HG03571 (cell line): Measurements from ENCODE around the gene TOMM34.

Experiments used
- ATAC-seq: cut with Tn5 transposase; IDR thresholded peaks from one replicate; pipeline ENCODE4 v1.9.1; 2021; ENCODE audit not compliant: unreplicated experiment

The TOMM34 gene

DNA sequence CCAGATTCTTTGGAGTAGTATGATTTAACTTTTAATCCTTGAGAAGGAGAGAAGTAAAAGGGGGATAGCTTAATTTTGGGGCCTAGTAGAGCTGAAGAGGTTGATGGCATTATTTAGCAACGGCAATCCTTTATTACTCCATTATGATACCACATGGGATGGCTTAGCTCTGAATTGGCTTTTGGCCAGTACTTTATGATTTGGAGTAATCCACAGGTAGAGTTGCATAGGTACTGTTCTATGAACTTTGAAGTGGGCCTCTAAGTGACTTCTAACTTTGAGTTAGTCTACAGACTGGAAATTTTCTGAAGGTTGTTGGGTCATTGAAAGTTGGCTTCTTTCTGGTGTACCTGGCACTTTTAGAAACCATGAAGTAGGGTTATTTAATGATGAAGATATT is 63.1 kb downstream of the TOMM34 start:
- no peak for ATAC-seq

DNA sequence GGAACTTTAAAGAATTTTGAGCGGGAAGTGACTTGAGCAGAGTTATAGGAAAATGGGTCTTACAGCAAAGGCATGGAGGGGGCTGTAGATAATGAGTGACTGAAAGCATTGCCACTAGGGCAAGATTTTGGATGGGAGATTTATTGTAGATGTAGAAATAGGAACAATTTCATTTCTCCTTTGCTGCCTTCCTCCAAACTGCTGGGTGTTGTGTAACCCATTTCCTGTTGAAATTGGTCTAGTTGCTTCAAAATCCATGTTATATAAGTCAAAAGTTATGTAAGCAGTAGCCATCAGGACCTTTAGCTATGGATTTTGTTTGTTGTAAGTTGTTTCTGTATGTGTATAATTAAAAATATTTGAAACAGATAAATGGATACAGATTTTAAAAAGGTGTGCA is 63.6 kb downstream of the TOMM34 start:
- no peak for ATAC-seq

DNA sequence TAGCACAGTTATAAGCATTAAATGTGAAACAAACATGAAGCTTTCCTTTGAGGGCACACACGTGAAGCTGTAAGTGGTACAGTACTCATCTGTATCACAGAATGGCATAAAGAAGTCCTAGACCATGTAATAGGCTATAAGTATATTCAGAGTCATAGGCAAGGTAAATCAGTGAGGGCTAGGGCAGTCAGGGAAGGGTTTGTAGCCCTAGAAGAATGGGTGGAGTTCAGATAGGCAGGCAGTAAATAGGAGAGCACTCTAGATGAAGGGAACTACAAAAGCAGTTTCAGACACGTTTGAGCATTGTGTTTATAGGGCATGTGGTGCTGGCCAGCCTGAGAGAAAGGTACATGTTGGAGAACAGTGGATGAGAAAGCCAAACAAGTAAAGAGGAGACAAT is 65.2 kb downstream of the TOMM34 start:
- ATAC-seq = no peak
